Adrenal gland (tissue), 12 donors: Measurements from ENCODE around the gene ZNF135. TPM values are rescaled to one million over a fixed set of nuclear protein-coding genes. Genes with fewer than 3 reads are reported as not detected.

Experiments
- DNase-seq, 7 donors: peaks; one replicate each; pipeline ENCODE4 v3.0.0-alpha.2; 2019 to 2020
- H3K27ac ChIP-seq, 5 donors: fragments of 200-600 bp; sonication (generic) in 4 of 5; 1 replicate in 3 of 5; 2 replicates in 2 of 5; pipeline versions ENCODE4 v1.5.1 to v1.8.0; 2016 to 2020; ENCODE audit warnings: mild to moderate bottlenecking in 1 of 5
- H3K27me3 ChIP-seq: fragments of 200-600 bp; 2 replicates; pipeline ENCODE4 v1.8.0; 2021
- H3K36me3 ChIP-seq, 2 donors: fragments of 200-600 bp; replicated peaks in 1 of 2; 1 replicate in 1 of 2; 2 replicates in 1 of 2; pipeline versions ENCODE4 v1.5.1 to v1.8.0; 2018 to 2022
- H3K4me1 ChIP-seq, 2 donors: fragments of 200-600 bp; replicated peaks in 1 of 2; 1 replicate in 1 of 2; 2 replicates in 1 of 2; pipeline versions ENCODE4 v1.5.1 to v1.8.0; 2018 to 2021
- H3K4me3 ChIP-seq, 4 donors: fragments of 200-600 bp; sonication (generic) in 3 of 4; one replicate each; pipeline ENCODE4 v1.5.1; 2016 to 2018
- H3K9me3 ChIP-seq, 3 donors: fragments of 200-600 bp; sonication (generic) in 1 of 3; replicated peaks in 1 of 3; 1 replicate in 2 of 3; 2 replicates in 1 of 3; pipeline versions ENCODE4 v1.5.1 to v1.8.0; 2016 to 2021
- POLR2A ChIP-seq, 2 donors: fragments of 450-650 bp; IDR thresholded peaks; one replicate each; pipeline ENCODE4 v1.6.1; 2017; ENCODE audit warnings: antibody characterized with exemption in 2 of 2, mild to moderate bottlenecking in 2 of 2, moderate library complexity in 1 of 2
- WGBS, 4 donors: extraction: QIAGEN DNeasy Blood & Tissue Kit in 2 of 4; methylation state at CpG; one replicate each; pipeline versions ENCODE4 v1.1.5 to v1.1.7; 2013 to 2017; 5-methylcytosine and 5-hydroxymethylcytosine counted together
- intact Hi-C, 2 donors: fragments of 100-400 bp; cut with DNase I; formaldehyde crosslinking; loops; one replicate each; pipeline versions ENCODE4 v1.14.1 to v1.15.0; 2022 to 2023
- polyA plus RNA-seq, 3 donors: library from polyadenylated mRNA; stranded (reverse); fragments of 200-250 nt in 2 of 3; fragments of 350-450 nt in 1 of 3; fragmentation: Illumina TruSeq in 1 of 3; extraction: RNeasy Lipid Tissue Mini Kit (QIAGEN cat#74804) in 1 of 3; gene quantifications; one replicate each; pipeline ENCODE4 v1.2.3, GENCODE V29; 2013 to 2014
- total RNA-seq, 9 donors: library from RNA; depleted of rRNA in 4 of 9; stranded (reverse); fragments of >200 nt in 4 of 9; fragments of 120-200 nt in 1 of 9; fragmentation: NEBNext Ultra II Directional in 1 of 9; extraction: Animal tissue kit (Norgen Biotek cat#: 25700) in 1 of 9; gene quantifications; one replicate each; pipeline versions ENCODE4 v1.1.0 to v1.2.4, GENCODE V29; 2013 to 2023
- TF ChIP-seq, protein P1 (sequence below), 6 experiments: fragments of 450-650 bp in 4 of 6; fragments of 200-600 bp in 2 of 6; sonication (generic) in 1 of 6; IDR thresholded peaks; 1 replicate in 5 of 6; 2 replicates in 1 of 6; pipeline versions ENCODE4 v1.5.1 to v1.8.0; 2016 to 2021; ENCODE audit warnings: antibody characterized with exemption in 6 of 6, mild to moderate bottlenecking in 2 of 6, moderate library complexity in 1 of 6
- donor health status: healthy with polysubstance abuse.
- donor health status: Bipolar disorder and iron deficiency.
- donor health status: DM: yes; HTN: yes; CAD: no.
- donor health status: DM: no; HTN: no; CAD: no.
- donor health status: DM: no; HTN: no; CAD: no.
- donor health status: DM: yes; HTN: yes; CAD: no.

Gene ZNF135
- total and polyA plus RNA-seq, 12 donors = 1.2 to 15.1 (median 4.5) TPM

- Histone ChIP-seq H3K27me3 (no peaks in the 10 kb centered on the region), H3K36me3 (no peaks in the 10 kb centered on the region), H3K4me3 (no peak overlapping the region), H3K27ac (no peak overlapping the region), H3K9me3 (peaks cover 0 to 26% (median 0%) of the 10 kb centered on the region in 3 donors), H3K4me1 (no peaks in the 10 kb centered on the region)
- 61 to 91% (median 80%) methylated on average over 3 to 7 of the region's 7 CpGs for WGBS, 4 donors
- TF ChIP-seq POLR2A (IDR thresholded peaks at IDR 0.05) = no peak
- TF ChIP-seq, protein P1, sequence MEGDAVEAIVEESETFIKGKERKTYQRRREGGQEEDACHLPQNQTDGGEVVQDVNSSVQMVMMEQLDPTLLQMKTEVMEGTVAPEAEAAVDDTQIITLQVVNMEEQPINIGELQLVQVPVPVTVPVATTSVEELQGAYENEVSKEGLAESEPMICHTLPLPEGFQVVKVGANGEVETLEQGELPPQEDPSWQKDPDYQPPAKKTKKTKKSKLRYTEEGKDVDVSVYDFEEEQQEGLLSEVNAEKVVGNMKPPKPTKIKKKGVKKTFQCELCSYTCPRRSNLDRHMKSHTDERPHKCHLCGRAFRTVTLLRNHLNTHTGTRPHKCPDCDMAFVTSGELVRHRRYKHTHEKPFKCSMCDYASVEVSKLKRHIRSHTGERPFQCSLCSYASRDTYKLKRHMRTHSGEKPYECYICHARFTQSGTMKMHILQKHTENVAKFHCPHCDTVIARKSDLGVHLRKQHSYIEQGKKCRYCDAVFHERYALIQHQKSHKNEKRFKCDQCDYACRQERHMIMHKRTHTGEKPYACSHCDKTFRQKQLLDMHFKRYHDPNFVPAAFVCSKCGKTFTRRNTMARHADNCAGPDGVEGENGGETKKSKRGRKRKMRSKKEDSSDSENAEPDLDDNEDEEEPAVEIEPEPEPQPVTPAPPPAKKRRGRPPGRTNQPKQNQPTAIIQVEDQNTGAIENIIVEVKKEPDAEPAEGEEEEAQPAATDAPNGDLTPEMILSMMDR (IDR thresholded peaks at IDR 0.05) = no peak
- DNase-seq = no peak
- intact Hi-C loops = no loop called here
Measured at GRCh38 chr19:58046856-58047255, 12.2 kb upstream of the ZNF135 start.

- no peak for TF ChIP-seq POLR2A (IDR thresholded peaks at IDR 0.05)
- TF ChIP-seq, protein P1 (IDR thresholded peaks at IDR 0.05) = no peak
- WGBS, 4 donors = 89 to 95% (median 93%) methylated on average over 3 to 12 of the region's 12 CpGs
- intact Hi-C loops = no loop called here
Measured at GRCh38 chr19:58047672-58048071, 11.4 kb upstream of the ZNF135 start.

DNA sequence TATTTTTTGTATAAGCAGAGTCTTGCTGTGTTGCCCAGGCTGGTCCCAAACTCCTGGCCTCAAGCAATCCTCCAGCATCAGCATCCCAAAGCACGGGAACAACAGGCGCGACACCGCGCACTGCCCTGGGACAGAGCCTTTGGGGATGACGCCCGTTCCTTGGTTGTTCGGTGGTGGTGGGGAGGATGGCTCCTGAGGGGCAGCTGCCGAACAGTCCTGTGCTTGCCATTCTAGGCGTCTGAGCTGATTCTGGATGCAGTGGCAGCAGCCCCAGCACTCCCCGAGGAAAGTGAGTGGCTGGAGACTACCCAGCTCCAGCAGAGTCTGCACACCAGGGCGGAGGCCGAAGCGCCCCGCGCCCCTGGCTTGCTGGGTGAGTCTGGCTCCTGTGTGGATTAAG lies 6.8 kb upstream of the ZNF135 start:
- no peaks in the 10 kb centered on the region for H3K4me1 ChIP-seq
- no peak for TF ChIP-seq POLR2A (IDR thresholded peaks at IDR 0.05)
- TF ChIP-seq, protein P1 (IDR thresholded peaks at IDR 0.05) = no peak
- peaks cover 0 to 7% (median 0%) of the 10 kb centered on the region in 3 donors for H3K9me3 ChIP-seq
- no peak for DNase-seq
- intact Hi-C loops = no loop called here
- WGBS, 4 donors = 96 to 97% (median 97%) methylated on average over 7 to 16 of the region's 16 CpGs
- H3K27ac ChIP-seq = no peak overlapping the region
- no peaks in the 10 kb centered on the region for H3K27me3 ChIP-seq
- no peaks in the 10 kb centered on the region for H3K36me3 ChIP-seq
- no peak overlapping the region for H3K4me3 ChIP-seq

More at GRCh38 chr19:58047672-58048071, 11.4 kb upstream of the ZNF135 start:
- Histone ChIP-seq H3K27me3 (no peaks in the 10 kb centered on the region), H3K4me3 (no peak overlapping the region), H3K27ac (no peak overlapping the region), H3K36me3 (no peaks in the 10 kb centered on the region), H3K9me3 (peaks cover 0 to 26% (median 0%) of the 10 kb centered on the region in 3 donors), H3K4me1 (no peaks in the 10 kb centered on the region)
- no peak for DNase-seq

DNA sequence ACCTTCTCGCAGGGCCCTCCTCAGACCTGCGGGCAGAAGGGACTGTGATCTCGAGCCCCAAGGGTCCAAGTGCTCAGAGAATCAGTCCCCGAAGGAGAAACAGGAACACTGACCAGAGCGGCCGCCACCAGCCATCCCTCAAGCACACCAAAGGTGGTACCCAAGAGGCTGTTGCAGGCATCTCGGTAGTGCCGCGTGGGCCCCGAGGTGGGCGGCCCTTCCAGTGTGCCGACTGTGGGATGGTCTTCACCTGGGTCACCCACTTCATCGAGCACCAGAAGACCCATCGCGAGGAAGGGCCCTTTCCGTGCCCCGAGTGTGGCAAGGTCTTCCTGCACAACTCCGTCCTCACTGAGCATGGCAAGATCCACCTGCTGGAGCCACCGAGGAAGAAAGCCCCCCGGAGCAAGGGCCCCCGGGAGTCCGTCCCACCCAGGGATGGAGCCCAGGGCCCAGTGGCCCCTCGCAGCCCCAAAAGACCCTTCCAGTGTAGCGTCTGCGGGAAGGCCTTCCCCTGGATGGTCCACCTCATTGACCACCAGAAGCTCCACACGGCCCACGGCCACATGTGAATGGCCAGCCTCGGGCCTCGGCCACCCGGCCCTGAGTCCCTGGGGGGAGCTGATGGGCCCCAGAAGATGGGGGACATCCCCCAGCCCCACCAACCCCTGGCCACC lies 5.5 kb upstream of the ZNF135 start:
- Histone ChIP-seq H3K36me3 (no peaks in the 10 kb centered on the region), H3K9me3 (peaks cover 0 to 7% (median 0%) of the 10 kb centered on the region in 3 donors), H3K4me3 (no peak overlapping the region), H3K27ac (no peak overlapping the region), H3K27me3 (no peaks in the 10 kb centered on the region), H3K4me1 (no peaks in the 10 kb centered on the region)
- TF ChIP-seq, protein P1 (IDR thresholded peaks at IDR 0.05) = no peak
- no peak for TF ChIP-seq POLR2A (IDR thresholded peaks at IDR 0.05)
- no peak for DNase-seq
- intact Hi-C loops = no loop called here
- WGBS, 4 donors = 89 to 92% (median 90%) methylated on average over 7 to 30 of the region's 30 CpGs
